ENCODE data around the gene CNTN3.

CNTN3 gene

GRCh38 chr3:74606996-74607395 is 7.5 kb downstream of the CNTN3 start:
- DNase-seq, result no peak

GRCh38 chr3:74605437-74605836 is 9.0 kb downstream of the CNTN3 start:
- no peak for DNase-seq

- no peak for DNase-seq
These were observed 11.2 kb downstream of the CNTN3 start for GRCh38 chr3:74603292-74603691.

- no peak for DNase-seq
These were observed 12.0 kb downstream of the CNTN3 start for GRCh38 chr3:74602471-74602870.

- no peak for DNase-seq
These were observed 12.7 kb downstream of the CNTN3 start for GRCh38 chr3:74601793-74602192.

- DNase-seq, result no peak
These were observed 14.9 kb downstream of the CNTN3 start for GRCh38 chr3:74599564-74599963.

- no peak for DNase-seq
These were observed 21.3 kb downstream of the CNTN3 start for GRCh38 chr3:74593152-74593551.

GRCh38 chr3:74592359-74592758 is 22.1 kb downstream of the CNTN3 start:
- DNase-seq, result no peak

GRCh38 chr3:74591946-74592345 is 22.5 kb downstream of the CNTN3 start:
- no peak for DNase-seq

GRCh38 chr3:74591342-74591741 is 23.1 kb downstream of the CNTN3 start:
- DNase-seq, result no peak

- no peak for DNase-seq
These were observed 23.7 kb downstream of the CNTN3 start for GRCh38 chr3:74590620-74591262.

- DNase-seq, result no peak
These were observed 29.7 kb downstream of the CNTN3 start for GRCh38 chr3:74584782-74585181.

- no peak for DNase-seq
These were observed 31.5 kb downstream of the CNTN3 start for GRCh38 chr3:74582982-74583381.

- DNase-seq, result no peak
These were observed 38.6 kb downstream of the CNTN3 start for GRCh38 chr3:74575857-74576256.

GRCh38 chr3:74571118-74571517 is 43.3 kb downstream of the CNTN3 start:
- DNase-seq, result no peak

All from stimulated activated CD4-positive, alpha-beta T cell treated with anti-CD3 and anti-CD28 coated beads, Interleukin-4, amount 100 ng/mL, for 1 hour (primary cell).